Right lobe of liver (tissue), 4 donors: ENCODE results near the gene PRR12.

Experiments used
- CTCF ChIP-seq, 4 donors: fragments of 200-600 bp in 3 of 4; fragments of 450-650 bp in 1 of 4; IDR thresholded peaks; one replicate each; pipeline versions ENCODE4 v1.5.1 to v1.8.0; 2016 to 2022; ENCODE audit warnings: antibody characterized with exemption in 4 of 4, mild to moderate bottlenecking in 2 of 4
- POLR2A ChIP-seq: fragments of 450-650 bp; IDR thresholded peaks from one replicate; pipeline ENCODE4 v1.6.1; 2017; ENCODE audit warnings: antibody characterized with exemption, mild to moderate bottlenecking
- donor health status: DM: no; HTN: no; CAD: no.
- donor health status: DM: no; HTN: no; CAD: no.
- donor health status: DM: no; HTN: yes; CAD: no.

- TF ChIP-seq POLR2A (no peak), CTCF (IDR thresholded peaks at IDR 0.05) (no peak)
These were observed 69.5 kb downstream of the PRR12 start for GRCh38 chr19:49660338-49660961.
